DMS79 treated with DMSO at 0.1 percent for 48 hours (cell line): ENCODE measurements around the gene GNB1L.

Experiments used
- DNase-seq: peaks from one replicate; lab custom pipeline; 2025; lab: John Stamatoyannopoulos, UW

GNB1L gene

GRCh38 chr22:19875531-19876313 lies 21.0 kb upstream of the GNB1L start:
- no peak for DNase-seq

- DNase-seq, result no peak
Observed at GRCh38 chr22:19875061-19875530, 20.4 kb upstream of the GNB1L start.

DNA sequence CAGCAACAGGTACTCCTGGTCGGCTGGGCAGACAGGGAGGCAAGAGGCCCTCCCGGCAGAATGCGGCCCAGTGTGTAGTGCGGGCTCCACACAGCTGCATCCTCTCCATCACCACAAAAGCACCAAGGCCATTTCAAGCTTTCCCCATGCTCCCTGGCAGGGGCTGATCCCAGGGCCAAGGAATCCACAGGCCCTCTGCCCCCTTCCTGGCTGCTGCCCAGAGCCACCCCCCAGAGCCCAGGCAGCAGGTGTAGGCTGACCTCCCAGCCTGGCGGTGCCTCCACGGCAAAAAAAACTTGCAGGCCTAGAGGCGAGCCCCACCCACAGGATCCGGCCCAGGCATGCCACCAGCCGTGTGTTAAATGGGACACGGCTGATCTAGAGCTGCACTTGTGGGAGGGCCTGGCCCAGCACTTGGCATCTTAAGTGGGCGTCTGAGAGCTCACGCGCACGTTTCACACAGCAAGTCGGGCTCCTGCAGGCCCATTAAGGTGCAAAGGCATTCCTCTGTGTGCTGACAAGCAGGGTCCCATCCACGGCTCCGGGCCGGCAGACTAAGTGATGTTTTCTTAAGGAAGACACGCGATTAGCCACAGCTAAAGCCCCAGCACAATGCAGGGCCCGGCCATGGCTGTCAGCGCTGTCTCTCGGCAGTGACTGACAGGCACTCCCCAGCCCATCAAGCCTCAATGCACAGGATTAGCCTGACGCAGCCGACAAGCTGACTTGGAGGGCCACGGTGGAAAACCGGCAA lies 19.8 kb upstream of the GNB1L start:
- DNase-seq, result peak; percentile 82

DNA sequence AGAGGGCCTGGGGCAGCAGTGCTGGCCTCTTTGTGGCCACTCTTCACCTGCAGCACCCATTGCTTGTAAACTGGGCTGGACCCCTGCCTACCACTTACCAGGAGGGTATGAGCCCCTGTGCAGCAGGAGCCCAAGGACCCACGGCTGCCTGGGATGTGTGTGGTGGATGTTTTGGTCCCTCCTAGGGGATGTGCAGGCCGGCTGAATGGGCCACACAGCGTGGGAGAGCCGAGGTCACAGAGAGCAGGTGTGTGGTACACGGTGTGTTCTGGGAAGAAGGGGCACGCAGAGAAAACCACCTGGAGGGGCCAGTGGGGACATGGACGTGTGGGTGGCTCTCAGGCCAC lies 19.3 kb upstream of the GNB1L start:
- DNase-seq, result no peak

DNA sequence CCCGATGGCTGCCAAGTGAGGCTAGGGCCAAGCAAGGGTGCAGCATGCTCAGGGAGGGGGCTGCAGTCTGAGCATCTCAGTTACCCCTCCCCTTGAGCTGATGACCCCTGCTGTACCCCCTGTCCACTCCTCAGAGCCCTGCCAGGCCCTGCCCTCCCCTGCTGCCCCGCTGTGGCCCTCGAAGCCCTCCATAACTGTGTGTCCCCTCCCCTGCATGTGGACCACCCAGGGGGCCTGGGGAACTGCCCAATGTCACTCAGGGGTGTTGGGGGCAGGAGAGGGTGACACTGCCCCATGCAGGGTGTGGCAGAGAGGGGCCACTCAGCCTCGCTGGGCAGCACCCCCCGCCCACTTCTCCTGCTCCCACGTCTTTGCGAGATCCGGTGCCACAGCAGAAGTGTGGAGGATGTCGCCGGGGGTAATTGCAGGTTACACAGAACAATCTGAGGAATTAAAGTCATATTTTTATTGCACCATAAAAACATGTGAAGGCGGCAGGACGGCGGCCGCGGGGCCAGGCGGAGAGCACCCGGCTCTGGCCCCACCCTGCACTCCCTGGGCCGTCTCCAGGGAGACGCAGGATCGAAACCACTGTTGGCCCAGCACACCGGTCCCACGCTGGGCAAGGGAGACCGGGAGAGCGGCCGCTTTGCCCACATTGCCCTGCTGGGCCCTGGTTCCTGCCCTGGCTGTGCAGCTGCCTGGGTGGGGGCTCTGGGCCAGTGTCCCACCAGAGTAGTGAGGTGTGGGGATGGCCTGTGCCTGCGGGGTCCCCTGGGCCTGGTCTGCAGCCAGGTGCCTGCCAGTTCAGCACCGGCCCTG lies 18.7 kb upstream of the GNB1L start:
- no peak for DNase-seq

DNA sequence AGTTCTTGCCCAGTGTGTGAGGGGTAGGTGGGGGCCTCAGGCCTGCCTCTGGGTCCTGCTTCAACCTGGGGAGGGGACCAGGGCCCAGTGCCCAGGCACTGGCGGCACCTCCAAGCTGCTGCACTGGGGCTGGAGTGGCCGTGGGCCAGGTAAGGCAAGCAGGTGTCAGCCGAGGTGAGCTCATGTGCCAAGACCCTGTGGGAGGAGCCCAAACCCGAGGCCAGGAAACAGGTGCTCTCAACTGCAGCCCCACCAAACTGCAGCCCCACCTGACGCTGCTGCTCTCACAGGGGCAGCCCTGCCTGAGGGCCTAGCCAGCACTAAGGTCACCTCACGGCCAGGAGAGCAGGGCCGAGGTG lies 18.1 kb upstream of the GNB1L start:
- peak; percentile 44 for DNase-seq

DNA sequence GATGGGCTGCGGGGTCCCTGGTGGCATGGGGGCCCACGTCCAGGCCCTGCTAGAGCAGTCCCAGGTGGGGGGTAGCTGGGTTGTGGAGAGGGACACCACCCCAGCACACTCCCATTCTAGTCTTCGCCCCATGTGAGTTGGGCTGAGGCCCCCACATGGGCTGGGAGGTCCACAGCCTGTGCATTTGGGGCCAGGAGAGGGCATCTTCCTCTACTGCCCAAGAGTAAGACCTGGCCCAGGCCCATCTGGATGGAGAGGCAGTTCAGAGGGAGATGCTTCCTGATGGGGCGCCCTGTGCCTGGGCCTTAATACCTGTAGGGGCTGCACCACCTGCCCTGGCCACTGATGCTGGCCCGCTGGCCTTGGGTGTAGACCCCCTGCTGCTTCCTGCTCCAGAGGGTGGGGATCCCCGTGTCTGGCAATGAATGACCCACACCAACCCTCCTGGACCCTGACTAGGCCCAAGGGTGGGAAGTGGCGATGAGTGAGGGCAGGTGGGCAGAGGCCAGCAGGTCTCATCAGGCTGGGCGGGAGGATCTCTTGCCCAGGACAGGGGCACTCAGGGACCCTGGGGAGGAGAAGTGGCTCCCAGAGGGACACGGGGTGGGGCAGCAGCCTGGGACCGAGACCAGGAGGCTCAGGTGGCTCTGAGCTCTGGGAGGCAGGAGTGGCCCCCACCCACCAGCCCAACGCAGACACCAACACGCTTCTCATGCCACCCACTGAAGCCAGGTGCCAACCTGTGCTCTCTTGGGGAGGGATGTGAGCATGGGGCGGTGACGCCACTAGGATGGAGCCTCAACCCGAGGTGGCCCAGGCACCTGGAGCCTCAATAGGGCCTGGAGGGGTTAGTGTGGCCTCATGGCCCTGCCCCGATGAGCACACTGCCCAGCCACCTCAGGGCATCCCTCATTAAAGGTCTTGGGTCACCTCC lies 17.4 kb upstream of the GNB1L start:
- DNase-seq, result no peak

- no peak for DNase-seq
Observed at GRCh38 chr22:19871023-19871844, 16.6 kb upstream of the GNB1L start.

DNA sequence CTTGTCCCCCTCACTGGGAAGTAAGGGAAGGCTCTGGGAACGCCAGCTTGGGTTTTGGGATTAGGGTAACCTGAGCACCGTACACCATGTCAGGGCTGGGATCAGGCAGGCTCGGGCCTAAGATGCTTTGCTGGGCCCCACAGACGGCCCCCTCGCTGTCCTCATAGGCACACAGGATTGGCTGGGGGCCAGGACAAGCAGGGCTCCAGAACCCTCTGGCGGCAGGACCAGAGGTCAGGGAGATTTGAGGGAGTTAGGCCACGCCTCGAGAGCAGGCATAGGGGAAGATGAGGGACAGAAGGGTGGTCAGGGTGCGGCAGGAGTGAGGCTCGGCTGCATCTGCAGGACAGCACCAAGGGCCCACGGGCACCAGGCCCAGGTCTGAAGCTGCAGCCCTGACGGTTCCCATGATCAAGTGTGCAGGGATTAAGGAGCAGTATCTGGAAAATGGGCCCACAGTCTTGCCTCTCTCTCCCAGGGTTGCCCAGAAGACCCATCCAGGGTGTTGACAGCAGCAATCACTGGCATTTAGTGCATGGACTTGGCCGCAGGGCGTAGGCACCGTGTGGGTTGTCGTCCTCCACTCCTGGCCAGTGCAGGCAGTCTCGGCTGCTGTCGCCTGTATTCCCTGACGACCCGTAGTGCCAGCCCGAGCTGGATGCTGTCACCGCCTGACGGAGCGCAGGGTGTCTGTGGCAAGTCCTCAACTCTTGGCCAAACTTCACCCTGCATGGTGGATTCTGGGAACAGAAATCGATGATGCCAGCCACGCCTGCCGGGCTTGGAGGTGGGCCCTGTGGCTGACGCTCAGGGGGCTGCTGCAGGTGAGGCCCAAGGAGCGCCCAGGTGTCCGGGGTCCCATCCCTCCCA lies 15.7 kb upstream of the GNB1L start:
- no peak for DNase-seq

DNA sequence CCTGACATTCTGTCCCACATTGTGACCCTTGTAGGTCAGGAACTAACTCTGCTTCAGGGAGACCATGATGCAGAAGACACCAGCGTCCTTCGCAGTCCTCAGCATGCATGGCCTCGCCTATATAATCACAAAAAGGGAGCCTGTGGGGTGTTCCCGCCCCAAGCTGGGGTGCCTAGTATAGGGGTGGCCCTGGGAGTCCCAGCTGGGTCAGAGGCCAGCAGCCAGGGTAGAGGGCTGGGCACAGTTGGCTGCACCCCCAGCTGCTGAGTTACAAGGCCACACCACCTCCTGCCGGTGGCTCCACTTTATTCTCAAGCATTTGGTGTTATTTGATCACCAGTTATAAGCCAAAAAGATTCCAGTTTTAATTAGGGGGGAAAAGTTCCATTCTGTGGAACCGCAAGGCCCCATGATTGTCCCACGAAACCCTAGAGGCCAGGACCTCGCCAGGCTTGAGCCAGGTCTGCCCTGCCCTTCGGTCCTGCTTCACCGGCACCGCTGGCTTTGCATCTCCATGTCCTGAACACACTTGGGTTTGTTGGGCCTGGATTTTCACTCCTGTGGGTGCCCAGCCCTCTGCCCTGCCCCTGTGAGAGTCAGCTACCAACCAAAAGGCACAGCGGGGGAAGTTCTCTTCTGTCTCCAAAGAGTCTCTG lies 15.0 kb upstream of the GNB1L start:
- no peak for DNase-seq

DNA sequence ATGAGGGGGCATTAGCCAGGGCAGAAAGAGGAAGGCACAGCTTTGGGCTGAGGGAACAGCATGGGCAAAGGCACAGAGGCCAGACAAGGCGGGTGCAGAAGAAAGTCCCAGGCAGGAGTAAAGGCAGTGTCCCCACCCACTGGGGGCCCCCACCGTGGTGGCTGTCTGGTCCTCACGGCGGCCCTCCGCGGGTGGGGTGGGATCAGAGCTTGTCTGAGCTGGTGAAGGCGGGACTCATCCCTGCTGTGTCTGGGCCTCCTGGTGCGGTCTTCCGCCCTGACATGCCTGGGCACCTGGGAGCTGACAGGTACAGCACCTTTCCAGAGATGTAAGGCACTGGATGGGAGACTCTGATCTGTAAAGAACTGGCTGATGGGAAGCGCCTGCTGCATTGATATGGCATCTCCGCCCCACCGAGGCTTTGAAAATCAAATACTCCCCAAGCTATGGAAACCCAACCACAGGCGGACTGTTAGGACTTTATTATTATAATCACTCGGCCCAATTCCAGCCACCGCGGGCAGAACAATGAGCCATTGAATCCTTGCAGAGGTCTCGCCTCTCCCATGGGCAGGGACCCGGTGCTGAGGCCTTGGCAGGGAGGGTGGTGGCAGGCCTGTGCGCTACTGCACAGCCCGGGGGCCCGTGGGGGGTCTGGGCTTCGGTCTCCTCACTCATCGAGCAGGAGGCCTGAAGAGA lies 14.2 kb upstream of the GNB1L start:
- DNase-seq, result no peak

DNA sequence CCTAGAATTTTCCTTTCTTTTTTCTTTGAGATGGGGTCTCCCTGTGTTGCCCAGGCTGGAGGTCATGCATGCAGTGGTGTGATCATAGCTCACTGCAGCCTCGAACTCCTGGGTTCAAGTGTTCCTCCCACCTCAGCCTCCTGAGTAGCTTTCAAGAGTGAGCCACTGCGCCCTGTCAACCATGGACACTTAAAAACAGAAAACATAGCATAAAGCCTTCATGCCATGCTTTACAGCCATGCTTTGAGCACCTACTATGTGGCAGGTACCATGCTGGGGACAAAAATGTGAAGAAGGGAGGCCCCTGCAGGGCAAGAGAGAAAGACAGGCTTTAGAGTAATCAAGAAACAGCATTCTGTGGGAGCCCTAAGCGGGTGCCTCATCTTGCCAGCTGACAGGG lies 13.7 kb upstream of the GNB1L start:
- no peak for DNase-seq

GRCh38 chr22:19867617-19868016 lies 12.9 kb upstream of the GNB1L start:
- DNase-seq, result no peak

DNA sequence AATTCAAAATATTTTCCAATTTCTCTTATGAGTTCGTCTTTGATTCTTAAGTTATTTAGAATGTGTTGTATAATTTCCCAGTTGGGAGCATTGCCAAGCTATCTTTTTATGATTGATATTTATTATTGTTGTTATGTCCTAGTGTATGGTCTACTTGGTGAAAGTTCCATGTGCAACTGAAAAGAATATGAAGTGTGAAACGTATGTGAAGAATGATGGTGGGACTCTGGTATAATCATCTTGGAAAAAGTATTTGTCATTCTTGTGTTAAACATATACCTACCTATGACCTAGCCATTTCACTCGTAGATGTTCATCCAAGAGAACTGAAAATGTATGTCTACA lies 12.0 kb upstream of the GNB1L start:
- DNase-seq, result no peak

DNA sequence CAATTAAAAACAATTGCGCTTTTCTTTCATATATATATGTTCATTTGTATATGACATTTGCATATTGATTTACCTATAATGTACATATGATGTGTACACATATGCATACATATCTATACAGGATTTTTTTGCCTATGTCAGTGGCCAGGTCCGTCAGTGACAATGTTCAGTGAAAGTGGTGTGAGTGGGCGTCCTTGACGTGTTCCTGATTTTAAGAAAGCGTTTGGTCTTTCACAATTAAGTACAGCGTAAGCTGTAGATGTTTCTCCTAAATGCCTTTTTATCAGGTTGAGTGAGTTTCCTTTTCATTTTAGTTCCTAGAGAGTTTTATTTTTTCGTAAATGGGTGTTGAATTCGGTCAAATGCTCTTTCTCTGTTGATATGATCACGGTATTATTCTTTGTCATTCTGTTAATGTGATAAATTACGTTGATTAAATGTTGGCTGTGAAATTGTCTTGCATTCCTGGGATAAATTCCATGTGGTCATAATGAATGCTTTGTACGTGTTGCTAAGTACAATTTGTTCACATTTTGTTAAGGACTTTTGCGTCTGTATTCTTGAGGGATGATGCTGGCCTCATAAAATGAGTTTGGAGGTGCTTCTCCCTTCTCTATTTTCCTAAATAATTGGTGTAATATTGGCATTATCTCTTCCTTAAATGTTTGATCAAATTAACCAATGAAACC lies 10.6 kb upstream of the GNB1L start:
- DNase-seq, result no peak

DNA sequence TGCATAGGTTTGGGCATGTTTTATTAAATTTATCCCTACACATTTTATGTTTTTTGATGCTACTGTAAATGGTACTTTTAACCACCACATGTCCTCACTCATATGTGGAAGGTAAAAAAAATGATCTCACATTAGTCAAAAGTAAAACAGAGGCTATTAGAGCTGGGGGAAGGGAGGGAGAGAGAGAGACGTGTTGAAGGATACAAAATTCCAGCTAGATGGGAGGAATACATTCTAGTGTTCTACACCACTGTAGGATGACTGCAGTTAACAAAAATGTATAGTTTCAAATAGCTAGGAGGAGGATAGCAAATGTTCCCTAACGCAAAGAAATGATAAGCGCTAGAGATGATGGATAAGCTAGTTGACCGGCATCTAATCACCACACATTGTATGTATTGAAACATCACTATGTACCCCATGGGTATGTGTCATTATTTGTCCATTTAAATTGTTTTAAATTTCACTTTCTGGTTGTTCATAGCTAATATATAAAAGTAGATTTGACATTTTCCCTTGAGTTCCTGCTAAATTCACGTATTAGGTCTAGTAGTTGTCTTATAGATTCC lies 9.9 kb upstream of the GNB1L start:
- no peak for DNase-seq

DNA sequence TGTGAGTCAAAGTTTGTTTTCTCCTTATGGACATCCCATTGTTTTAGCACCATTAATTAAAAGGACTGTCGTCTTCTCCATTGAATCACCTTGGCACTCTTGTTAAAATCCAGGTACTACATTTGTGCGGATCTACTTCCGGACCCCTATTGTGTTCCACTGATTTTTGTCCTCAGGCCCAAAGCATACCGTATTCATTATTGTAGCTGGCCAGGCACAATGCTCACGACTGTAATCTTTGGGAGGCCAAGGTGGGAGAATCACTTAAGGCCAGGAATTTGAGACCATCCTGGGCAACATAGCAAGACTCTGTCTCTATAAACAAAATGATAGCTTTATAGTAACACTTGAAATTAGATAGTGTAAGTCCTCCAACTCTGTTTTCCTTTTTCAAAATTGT lies 8.9 kb upstream of the GNB1L start:
- no peak for DNase-seq
